Caco-2 (cell line): Measurements from ENCODE around the gene NT5E. TPM values are rescaled to one million over a fixed set of nuclear protein-coding genes. Genes with fewer than 3 reads are reported as not detected.

Experiments
- BruUV-seq: library from RNA; stranded (reverse); fragments of 400-500 nt; replicated peaks from 2 replicates; lab custom pipeline; 2021; lab: Mats Ljungman, UMichigan
- CTCF ChIA-PET: fragments of 300-600 bp; sonication (Branson Sonifier 250); formaldehyde crosslinking; loops from one replicate; lab custom pipeline; 2022; ENCODE audit warnings: antibody characterized with exemption; lab: Charles Lee
- POLR2A ChIA-PET: fragments of 300-600 bp; sonication (Branson Sonifier 250); formaldehyde crosslinking; loops from one replicate; lab custom pipeline; 2022; ENCODE audit warnings: antibody characterized with exemption; lab: Charles Lee
- DNase-seq, 2 experiments: peaks; one replicate each; pipeline versions ENCODE4 v3.0.0 to v3.0.0-alpha.2; 2020 to 2022
- H3K27me3 ChIP-seq: replicated peaks from 2 replicates; pipeline ENCODE4 v1.6.0; 2011; ENCODE audit warnings: low read length; ENCODE audit not compliant: control insufficient read depth, insufficient read depth
- H3K36me3 ChIP-seq: 2 replicates; pipeline ENCODE4 v1.5.1; 2011; ENCODE audit warnings: low read length; ENCODE audit not compliant: control insufficient read depth, insufficient read depth
- H3K4me1 ChIP-seq: fragments of 250-450 bp; sonication (Bioruptor Pico); 2 replicates; pipeline ENCODE4 v1.5.1; 2020; ENCODE audit warnings: mild to moderate bottlenecking
- H3K4me3 ChIP-seq: 2 replicates; pipeline ENCODE4 v1.5.1; 2011; ENCODE audit warnings: low read depth, mild to moderate bottlenecking, control low read depth, low read length
- H3K9me3 ChIP-seq: fragments of 250-450 bp; sonication (Bioruptor Pico); 2 replicates; pipeline ENCODE4 v1.5.1; 2020; ENCODE audit warnings: mild to moderate bottlenecking, moderate library complexity
- H3K27ac Mint-ChIP-seq: one replicate; pipeline ENCODE4 v1.8.0; 2022; ENCODE audit warnings: mixed read lengths; ENCODE audit not compliant: unreplicated experiment
- H3K27me3 Mint-ChIP-seq: one replicate; pipeline ENCODE4 v1.8.0; 2022; ENCODE audit warnings: mixed read lengths; ENCODE audit not compliant: insufficient read depth, unreplicated experiment
- H3K36me3 Mint-ChIP-seq: one replicate; pipeline ENCODE4 v1.8.0; 2022; ENCODE audit warnings: mild to moderate bottlenecking, mixed read lengths; ENCODE audit not compliant: insufficient read depth, unreplicated experiment
- H3K4me1 Mint-ChIP-seq: one replicate; pipeline ENCODE4 v1.8.0; 2022; ENCODE audit warnings: low read depth, mixed read lengths; ENCODE audit not compliant: unreplicated experiment
- H3K4me3 Mint-ChIP-seq: one replicate; pipeline ENCODE4 v1.8.0; 2022; ENCODE audit warnings: mild to moderate bottlenecking, moderate library complexity, mixed read lengths; ENCODE audit not compliant: unreplicated experiment
- H3K9me3 Mint-ChIP-seq: one replicate; pipeline ENCODE4 v1.8.0; 2022; ENCODE audit warnings: mixed read lengths; ENCODE audit not compliant: unreplicated experiment
- intact Hi-C: fragments of 100-400 bp; cut with micrococcal nuclease; formaldehyde crosslinking; loops from one replicate; pipeline ENCODE4 v1.10.0; 2022; ENCODE audit not compliant: unreplicated experiment
- total RNA-seq: library from RNA; stranded (reverse); gene quantifications from 2 replicates; pipeline ENCODE4 v1.2.3, GENCODE V29; 2022
- TF ChIP-seq, protein P1 (sequence below), 2 experiments: fragments of 200-600 bp in 1 of 2; IDR thresholded peaks; 1 replicate in 1 of 2; 2 replicates in 1 of 2; pipeline versions ENCODE4 v1.5.1 to v1.8.0; 2011 to 2022; ENCODE audit warnings: antibody characterized with exemption in 1 of 2, control low read depth in 1 of 2, inconsistent platforms in 1 of 2, low read depth in 1 of 2, low read length in 1 of 2, mild to moderate bottlenecking in 1 of 2, moderate library complexity in 1 of 2; ENCODE audit not compliant: insufficient read depth in 1 of 2, severe bottlenecking in 1 of 2, unreplicated experiment in 1 of 2

Gene NT5E
- total RNA-seq, 1 experiment from 2014 or later, result 1.0 TPM

DNA sequence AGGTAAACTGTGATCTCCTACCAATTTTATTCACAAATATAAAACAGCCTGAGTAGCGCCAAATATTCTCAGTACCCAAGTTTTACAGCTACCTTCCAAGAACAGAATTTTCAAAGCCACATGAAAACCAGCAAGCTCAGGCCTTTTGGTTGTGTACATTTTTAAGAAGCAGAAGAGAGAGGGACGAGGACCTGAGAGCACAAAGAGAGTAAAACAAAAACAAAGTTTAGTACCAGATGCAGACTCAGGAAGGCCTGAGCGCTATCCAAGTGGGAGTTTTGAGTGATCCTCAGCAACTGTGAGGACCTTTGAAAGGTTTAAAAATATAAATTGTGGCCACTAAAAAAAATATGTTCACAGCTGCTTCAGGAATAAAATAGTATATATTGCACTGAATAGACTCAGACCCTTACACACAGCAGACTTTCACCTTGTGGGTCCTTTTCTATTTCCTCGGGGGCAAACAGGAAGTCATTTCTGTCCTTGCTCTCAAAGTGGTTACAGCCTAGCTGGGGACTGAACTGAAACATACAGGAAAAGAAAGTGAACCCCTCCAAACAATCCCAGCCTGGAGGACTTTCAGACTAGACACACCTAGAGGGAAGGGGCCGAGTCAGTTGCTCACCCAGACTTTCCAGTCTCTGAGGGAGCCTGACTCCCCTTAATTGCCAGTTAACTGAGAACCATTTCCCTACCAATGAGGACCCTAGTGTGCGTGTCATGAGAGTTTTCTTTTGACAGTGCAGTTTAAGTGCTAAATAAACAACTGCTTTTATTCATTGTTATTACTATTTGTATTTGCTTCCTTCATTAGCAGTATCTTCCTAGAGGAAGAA lies 48.5 kb upstream of the NT5E start:
- Histone ChIP-seq H3K36me3 (no peaks in the 10 kb centered on the region), H3K27me3 (no peaks in the 10 kb centered on the region), H3K4me1 (peaks cover 52% of the 10 kb centered on the region), H3K4me3 (no peak overlapping the region), H3K9me3 (peaks cover 9% of the 10 kb centered on the region)
- no peaks in the 10 kb centered on the region for H3K9me3 Mint-ChIP-seq
- ChIA-PET CTCF (no interaction called here), POLR2A (no interaction called here)
- H3K36me3 Mint-ChIP-seq, result no peaks in the 10 kb centered on the region
- intact Hi-C loops, result no loop called here
- TF ChIP-seq, protein P1, sequence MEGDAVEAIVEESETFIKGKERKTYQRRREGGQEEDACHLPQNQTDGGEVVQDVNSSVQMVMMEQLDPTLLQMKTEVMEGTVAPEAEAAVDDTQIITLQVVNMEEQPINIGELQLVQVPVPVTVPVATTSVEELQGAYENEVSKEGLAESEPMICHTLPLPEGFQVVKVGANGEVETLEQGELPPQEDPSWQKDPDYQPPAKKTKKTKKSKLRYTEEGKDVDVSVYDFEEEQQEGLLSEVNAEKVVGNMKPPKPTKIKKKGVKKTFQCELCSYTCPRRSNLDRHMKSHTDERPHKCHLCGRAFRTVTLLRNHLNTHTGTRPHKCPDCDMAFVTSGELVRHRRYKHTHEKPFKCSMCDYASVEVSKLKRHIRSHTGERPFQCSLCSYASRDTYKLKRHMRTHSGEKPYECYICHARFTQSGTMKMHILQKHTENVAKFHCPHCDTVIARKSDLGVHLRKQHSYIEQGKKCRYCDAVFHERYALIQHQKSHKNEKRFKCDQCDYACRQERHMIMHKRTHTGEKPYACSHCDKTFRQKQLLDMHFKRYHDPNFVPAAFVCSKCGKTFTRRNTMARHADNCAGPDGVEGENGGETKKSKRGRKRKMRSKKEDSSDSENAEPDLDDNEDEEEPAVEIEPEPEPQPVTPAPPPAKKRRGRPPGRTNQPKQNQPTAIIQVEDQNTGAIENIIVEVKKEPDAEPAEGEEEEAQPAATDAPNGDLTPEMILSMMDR (IDR thresholded peaks at IDR 0.05; ENCODE audit: insufficient read depth in 1 of 2, low read depth in 1 of 2, low read length in 1 of 2, severe bottlenecking in 1 of 2, unreplicated experiment in 1 of 2), result no peak
- H3K27me3 Mint-ChIP-seq, result no peaks in the 10 kb centered on the region
- no peak overlapping the region for H3K4me3 Mint-ChIP-seq
- peaks cover 39% of the 10 kb centered on the region for H3K4me1 Mint-ChIP-seq
- H3K27ac Mint-ChIP-seq, result no peak overlapping the region
- DNase-seq, result no peak
- BruUV-seq, result no TSS peak

- ChIA-PET POLR2A (no interaction called here), CTCF (no interaction called here)
- peaks cover 41% of the 10 kb centered on the region for H3K4me1 Mint-ChIP-seq
- intact Hi-C loops, result no loop called here
- peaks cover 6% of the 10 kb centered on the region for H3K9me3 Mint-ChIP-seq
- no peaks in the 10 kb centered on the region for H3K36me3 ChIP-seq
- no TSS peak for BruUV-seq
- no peak for DNase-seq
- peaks cover 9% of the 10 kb centered on the region; the same call in 1 of the 2 replicates for H3K9me3 ChIP-seq
- H3K27ac Mint-ChIP-seq, result no peak overlapping the region
- no peak overlapping the region for H3K4me3 ChIP-seq
- peaks cover 53% of the 10 kb centered on the region for H3K4me1 ChIP-seq
- H3K27me3 ChIP-seq, result no peaks in the 10 kb centered on the region
- no peaks in the 10 kb centered on the region for H3K36me3 Mint-ChIP-seq
- H3K4me3 Mint-ChIP-seq, result no peak overlapping the region
- TF ChIP-seq, protein P1 (IDR thresholded peaks at IDR 0.05; ENCODE audit: insufficient read depth in 1 of 2, low read depth in 1 of 2, low read length in 1 of 2, severe bottlenecking in 1 of 2, unreplicated experiment in 1 of 2), result no peak
- H3K27me3 Mint-ChIP-seq, result no peaks in the 10 kb centered on the region
These were observed 47.8 kb upstream of the NT5E start for GRCh38 chr6:85402071-85402470.

GRCh38 chr6:85402922-85403321 lies 47.0 kb upstream of the NT5E start:
- ChIA-PET CTCF (interaction anchor here (0.6 kb wide), 1 partner anchor 1854 kb away, joined by 4 read pairs; no protein-coding TSS in a partner anchor), POLR2A (no interaction called here)
- TF ChIP-seq, protein P1 (IDR thresholded peaks at IDR 0.05; ENCODE audit: insufficient read depth in 1 of 2, low read depth in 1 of 2, low read length in 1 of 2, severe bottlenecking in 1 of 2, unreplicated experiment in 1 of 2), result no peak
- H3K4me1 Mint-ChIP-seq, result peaks cover 47% of the 10 kb centered on the region
- BruUV-seq, result no TSS peak
- Histone ChIP-seq H3K9me3 (peaks cover 3% of the 10 kb centered on the region; the same call in 1 of the 2 replicates), H3K4me3 (no peak overlapping the region), H3K36me3 (no peaks in the 10 kb centered on the region), H3K27me3 (no peaks in the 10 kb centered on the region), H3K4me1 (peaks cover 54% of the 10 kb centered on the region)
- peaks cover 11% of the 10 kb centered on the region for H3K9me3 Mint-ChIP-seq
- intact Hi-C loops, result no loop called here
- no peaks in the 10 kb centered on the region for H3K27me3 Mint-ChIP-seq
- H3K4me3 Mint-ChIP-seq, result no peak overlapping the region
- H3K27ac Mint-ChIP-seq, result peak overlapping the region; percentile 95
- H3K36me3 Mint-ChIP-seq, result no peaks in the 10 kb centered on the region
- DNase-seq, result no peak
